GM20000 (cell line): ENCODE data around the gene SHTN1.

Source experiments
- DNase-seq: peaks from one replicate; pipeline ENCODE4 v3.0.0; 2012; ENCODE audit warnings: low spot score
- TF ChIP-seq, protein P1 (sequence below): IDR thresholded peaks from 2 replicates; pipeline ENCODE4 v1.5.1; 2012; ENCODE audit warnings: mild to moderate bottlenecking, control low read depth; ENCODE audit errors: extremely low read depth, missing control alignments

SHTN1 gene

DNA sequence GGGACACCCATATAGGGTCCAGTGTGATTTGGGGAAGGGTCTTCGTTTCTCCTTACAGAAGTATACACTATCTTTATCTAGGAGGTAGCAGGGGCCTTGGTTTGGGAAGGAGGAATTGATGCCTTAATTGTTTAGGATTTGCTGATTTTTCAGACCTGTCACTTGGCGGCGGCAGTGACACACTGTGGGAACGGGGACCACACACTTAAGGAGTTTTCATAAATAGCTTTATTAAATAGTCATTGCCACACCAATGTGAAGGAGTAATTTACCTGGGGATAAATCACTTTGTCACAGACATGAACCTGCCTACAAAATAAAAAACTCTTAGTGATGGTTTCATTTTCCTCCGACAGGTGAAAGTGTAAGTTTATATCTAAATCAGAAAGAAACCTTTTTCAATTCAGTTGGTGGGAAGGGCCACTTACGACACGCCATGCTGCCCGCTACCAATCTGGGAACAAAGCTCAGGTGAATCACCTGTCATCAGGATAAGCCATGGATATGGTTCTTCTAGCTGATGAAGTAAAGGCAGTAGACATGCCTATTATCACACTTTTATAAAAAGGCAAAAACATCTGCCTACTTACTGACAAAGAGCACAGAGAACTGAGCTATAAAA lies 168.0 kb downstream of the SHTN1 start:
- no peak for DNase-seq
- TF ChIP-seq, protein P1, sequence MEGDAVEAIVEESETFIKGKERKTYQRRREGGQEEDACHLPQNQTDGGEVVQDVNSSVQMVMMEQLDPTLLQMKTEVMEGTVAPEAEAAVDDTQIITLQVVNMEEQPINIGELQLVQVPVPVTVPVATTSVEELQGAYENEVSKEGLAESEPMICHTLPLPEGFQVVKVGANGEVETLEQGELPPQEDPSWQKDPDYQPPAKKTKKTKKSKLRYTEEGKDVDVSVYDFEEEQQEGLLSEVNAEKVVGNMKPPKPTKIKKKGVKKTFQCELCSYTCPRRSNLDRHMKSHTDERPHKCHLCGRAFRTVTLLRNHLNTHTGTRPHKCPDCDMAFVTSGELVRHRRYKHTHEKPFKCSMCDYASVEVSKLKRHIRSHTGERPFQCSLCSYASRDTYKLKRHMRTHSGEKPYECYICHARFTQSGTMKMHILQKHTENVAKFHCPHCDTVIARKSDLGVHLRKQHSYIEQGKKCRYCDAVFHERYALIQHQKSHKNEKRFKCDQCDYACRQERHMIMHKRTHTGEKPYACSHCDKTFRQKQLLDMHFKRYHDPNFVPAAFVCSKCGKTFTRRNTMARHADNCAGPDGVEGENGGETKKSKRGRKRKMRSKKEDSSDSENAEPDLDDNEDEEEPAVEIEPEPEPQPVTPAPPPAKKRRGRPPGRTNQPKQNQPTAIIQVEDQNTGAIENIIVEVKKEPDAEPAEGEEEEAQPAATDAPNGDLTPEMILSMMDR = no peak

DNA sequence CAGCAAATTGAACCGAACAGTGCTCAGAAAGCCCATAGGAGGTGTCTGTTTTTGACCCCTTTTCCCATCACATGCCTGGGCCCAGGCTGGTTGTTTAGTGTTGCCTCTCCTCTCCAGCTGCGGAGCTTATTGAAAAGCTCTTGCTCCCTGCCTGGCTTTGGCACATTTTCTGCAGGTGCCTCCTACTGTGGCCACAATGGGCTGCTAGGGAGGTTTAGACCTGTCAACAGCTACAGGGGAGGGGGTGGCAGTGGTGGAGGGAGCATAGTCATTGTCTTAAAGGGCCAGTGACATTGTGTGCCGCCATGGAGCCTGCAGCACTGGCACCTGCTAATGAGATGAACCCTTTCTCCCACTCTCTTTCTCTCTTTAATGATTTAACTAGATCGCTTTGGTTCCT lies 168.9 kb downstream of the SHTN1 start:
- no peak for DNase-seq
- TF ChIP-seq, protein P1 = no peak

GRCh38 chr10:116835658-116836057 lies 169.3 kb downstream of the SHTN1 start:
- no peak for DNase-seq
- TF ChIP-seq, protein P1 = no peak

DNA sequence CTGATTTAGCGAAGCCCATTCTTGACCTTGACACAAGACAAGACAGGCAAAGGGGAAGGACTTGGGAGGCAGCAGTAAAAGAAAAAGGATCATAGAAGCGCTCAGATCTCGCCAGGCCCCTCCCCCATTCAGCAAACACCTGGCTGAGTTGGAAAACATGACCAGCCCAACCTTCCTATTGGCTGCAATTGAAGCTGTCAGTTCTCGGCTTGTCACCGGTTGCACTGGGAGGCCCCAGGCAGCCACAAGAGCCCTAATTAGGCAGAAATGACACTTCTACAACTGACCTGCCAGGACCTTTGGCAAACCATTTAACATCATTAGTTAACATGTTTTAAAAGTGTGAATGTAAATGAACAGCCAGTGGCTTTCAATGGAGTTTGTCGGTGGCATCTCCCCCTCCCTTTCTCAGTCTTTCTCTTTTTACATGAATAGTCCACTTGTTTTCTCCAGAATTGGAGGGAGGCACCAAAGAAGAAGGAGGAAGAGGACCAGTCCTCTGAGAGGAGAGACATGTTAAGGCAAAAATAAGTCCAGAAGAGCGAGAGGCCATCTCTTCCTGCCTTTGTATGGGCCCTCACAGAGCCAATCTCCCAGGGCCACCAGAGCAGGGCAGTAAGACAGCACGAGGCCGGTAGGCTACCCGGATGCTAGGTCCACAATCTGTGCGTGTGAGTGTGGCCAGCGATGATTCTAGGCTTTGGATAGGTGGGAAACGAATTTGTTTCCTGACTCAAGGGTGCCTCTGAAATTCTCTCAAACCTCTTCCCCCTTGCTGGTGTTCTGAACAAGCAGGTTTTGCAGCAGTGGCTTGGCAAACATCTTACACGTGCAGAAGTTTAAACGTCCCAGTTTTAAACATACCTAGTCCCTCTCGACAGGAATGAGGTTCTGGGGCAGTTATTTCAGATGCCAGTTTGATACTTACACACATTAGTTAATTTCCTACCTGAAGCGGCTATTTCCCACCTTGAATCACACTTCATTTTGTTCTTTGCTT lies 170.7 kb downstream of the SHTN1 start:
- DNase-seq = no peak
- TF ChIP-seq, protein P1 = no peak

DNA sequence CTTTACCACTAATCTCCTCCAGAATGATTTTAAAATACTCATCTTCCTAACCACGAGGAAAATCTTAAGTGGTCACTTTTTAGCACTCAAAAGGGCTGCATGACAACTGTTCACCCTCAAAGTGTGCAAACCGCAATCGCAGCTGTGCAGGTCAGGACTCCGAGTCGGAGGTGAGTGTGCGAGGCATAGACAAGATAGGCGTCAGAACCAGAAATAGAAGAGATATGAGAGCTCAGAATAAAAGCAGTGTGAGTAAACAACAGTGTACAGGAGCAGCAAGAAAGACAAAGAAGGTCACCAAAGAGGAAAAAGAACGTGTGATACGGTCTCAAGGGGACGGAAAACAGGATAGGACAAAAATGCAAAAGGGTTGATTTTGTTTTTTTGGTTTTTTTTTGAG lies 173.2 kb downstream of the SHTN1 start:
- DNase-seq = no peak
- TF ChIP-seq, protein P1 = no peak
